Measurements from ENCODE around the gene FLOT1. TPM values are rescaled to one million over a fixed set of nuclear protein-coding genes. Genes with fewer than 3 reads are reported as not detected.

The FLOT1 gene
- total and polyA plus RNA-seq, 9 of the 15 experiments (the other 6 are each of a cell fraction or from before 2014, with no cell fraction given), result 11.7 to 149 (median 118) TPM

- TF ChIP-seq KDM2B (CRISPR knock-in tag; IDR thresholded peaks at IDR 0.05) (peak; percentile 39; the same call in 1 of the 2 replicates), NRF1 (conservative IDR thresholded peaks at IDR 0.05 in 1 of 2, IDR thresholded peaks at IDR 0.05 in 1 of 2) (peak; percentile 84 to 86), MYC (IDR thresholded peaks at IDR 0.05; ENCODE audit: low read depth, low read length) (peak; percentile 70), MYC (CRISPR knock-in tag; IDR thresholded peaks at IDR 0.05; ENCODE audit: borderline replicate concordance, low read depth) (0 out of 2 replicates have a peak, but pooled peaks have one; percentile 3), ZNF146 (CRISPR knock-in tag; IDR thresholded peaks at IDR 0.05; ENCODE audit: unreplicated experiment) (no peak), TGIF2 (CRISPR knock-in tag; IDR thresholded peaks at IDR 0.05) (peak; percentile 53; the same call in 1 of the 2 replicates), SNIP1 (IDR thresholded peaks at IDR 0.05; ENCODE audit: low read depth) (no peak), ETV5 (CRISPR knock-in tag; IDR thresholded peaks at IDR 0.05; ENCODE audit: low read depth) (peak; percentile 31; the same call in 1 of the 2 replicates), ZNF24 (IDR thresholded peaks at IDR 0.05) (0 out of 2 replicates have a peak, but pooled peaks have one; percentile 34), TRIM24 (IDR thresholded peaks at IDR 0.05) (peak in 1 of 2 experiments; percentile 42; a peak in 2 of 4 replicates), MAZ (CRISPR knock-in tag; conservative IDR thresholded peaks at IDR 0.05 in 1 of 2, IDR thresholded peaks at IDR 0.05 in 1 of 2) (peak; percentile 80 to 86), KDM4B (IDR thresholded peaks at IDR 0.05; ENCODE audit: borderline replicate concordance in 2 of 2, low read depth in 1 of 2) (peak in 1 of 2 experiments; percentile 49; a peak in 1 of 4 replicates), CTBP1 (IDR thresholded peaks at IDR 0.05; ENCODE audit: borderline replicate concordance) (peak; percentile 78), RAD21 (CRISPR knock-in tag; conservative IDR thresholded peaks at IDR 0.05 in 1 of 2, IDR thresholded peaks at IDR 0.05 in 1 of 2) (peak; percentile 68 to 76), PHF21A (IDR thresholded peaks at IDR 0.05; ENCODE audit: borderline replicate concordance, low read depth) (0 out of 2 replicates have a peak, but pooled peaks have one; percentile 69)
- TF ChIP-seq, protein P1, sequence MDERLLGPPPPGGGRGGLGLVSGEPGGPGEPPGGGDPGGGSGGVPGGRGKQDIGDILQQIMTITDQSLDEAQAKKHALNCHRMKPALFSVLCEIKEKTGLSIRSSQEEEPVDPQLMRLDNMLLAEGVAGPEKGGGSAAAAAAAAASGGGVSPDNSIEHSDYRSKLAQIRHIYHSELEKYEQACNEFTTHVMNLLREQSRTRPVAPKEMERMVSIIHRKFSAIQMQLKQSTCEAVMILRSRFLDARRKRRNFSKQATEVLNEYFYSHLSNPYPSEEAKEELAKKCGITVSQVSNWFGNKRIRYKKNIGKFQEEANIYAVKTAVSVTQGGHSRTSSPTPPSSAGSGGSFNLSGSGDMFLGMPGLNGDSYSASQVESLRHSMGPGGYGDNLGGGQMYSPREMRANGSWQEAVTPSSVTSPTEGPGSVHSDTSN (CRISPR knock-in tag; IDR thresholded peaks at IDR 0.05; ENCODE audit: low read depth), result peak; percentile 64
- TF ChIP-seq, protein P1 (tag; conservative IDR thresholded peaks at IDR 0.05; ENCODE audit: low read depth), result peak; percentile 96
- TF ChIP-seq, protein P2, sequence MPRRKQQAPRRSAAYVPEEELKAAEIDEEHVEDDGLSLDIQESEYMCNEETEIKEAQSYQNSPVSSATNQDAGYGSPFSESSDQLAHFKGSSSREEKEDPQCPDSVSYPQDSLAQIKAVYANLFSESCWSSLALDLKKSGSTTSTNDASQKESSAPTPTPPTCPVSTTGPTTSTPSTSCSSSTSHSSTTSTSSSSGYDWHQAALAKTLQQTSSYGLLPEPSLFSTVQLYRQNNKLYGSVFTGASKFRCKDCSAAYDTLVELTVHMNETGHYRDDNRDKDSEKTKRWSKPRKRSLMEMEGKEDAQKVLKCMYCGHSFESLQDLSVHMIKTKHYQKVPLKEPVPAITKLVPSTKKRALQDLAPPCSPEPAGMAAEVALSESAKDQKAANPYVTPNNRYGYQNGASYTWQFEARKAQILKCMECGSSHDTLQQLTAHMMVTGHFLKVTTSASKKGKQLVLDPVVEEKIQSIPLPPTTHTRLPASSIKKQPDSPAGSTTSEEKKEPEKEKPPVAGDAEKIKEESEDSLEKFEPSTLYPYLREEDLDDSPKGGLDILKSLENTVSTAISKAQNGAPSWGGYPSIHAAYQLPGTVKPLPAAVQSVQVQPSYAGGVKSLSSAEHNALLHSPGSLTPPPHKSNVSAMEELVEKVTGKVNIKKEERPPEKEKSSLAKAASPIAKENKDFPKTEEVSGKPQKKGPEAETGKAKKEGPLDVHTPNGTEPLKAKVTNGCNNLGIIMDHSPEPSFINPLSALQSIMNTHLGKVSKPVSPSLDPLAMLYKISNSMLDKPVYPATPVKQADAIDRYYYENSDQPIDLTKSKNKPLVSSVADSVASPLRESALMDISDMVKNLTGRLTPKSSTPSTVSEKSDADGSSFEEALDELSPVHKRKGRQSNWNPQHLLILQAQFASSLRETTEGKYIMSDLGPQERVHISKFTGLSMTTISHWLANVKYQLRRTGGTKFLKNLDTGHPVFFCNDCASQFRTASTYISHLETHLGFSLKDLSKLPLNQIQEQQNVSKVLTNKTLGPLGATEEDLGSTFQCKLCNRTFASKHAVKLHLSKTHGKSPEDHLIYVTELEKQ (CRISPR knock-in tag; IDR thresholded peaks at IDR 0.05), result 0 out of 2 replicates have a peak, but pooled peaks have one; percentile 18
These were observed 1.7 kb upstream of the FLOT1 start, which contains the start of gene IER3 (continued) for GRCh38 chr6:30744054-30744805.
